ENCODE data around the gene SLC34A1. TPM values are rescaled to one million over a fixed set of nuclear protein-coding genes. Genes with fewer than 3 reads are reported as not detected.

SLC34A1 gene, protein sequence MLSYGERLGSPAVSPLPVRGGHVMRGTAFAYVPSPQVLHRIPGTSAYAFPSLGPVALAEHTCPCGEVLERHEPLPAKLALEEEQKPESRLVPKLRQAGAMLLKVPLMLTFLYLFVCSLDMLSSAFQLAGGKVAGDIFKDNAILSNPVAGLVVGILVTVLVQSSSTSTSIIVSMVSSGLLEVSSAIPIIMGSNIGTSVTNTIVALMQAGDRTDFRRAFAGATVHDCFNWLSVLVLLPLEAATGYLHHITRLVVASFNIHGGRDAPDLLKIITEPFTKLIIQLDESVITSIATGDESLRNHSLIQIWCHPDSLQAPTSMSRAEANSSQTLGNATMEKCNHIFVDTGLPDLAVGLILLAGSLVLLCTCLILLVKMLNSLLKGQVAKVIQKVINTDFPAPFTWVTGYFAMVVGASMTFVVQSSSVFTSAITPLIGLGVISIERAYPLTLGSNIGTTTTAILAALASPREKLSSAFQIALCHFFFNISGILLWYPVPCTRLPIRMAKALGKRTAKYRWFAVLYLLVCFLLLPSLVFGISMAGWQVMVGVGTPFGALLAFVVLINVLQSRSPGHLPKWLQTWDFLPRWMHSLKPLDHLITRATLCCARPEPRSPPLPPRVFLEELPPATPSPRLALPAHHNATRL
- not detected in 2 replicates for total RNA-seq (2014; rRNA removed; shearing (Covaris generic); ENCODE audit: low replicate concordance)

DNA sequence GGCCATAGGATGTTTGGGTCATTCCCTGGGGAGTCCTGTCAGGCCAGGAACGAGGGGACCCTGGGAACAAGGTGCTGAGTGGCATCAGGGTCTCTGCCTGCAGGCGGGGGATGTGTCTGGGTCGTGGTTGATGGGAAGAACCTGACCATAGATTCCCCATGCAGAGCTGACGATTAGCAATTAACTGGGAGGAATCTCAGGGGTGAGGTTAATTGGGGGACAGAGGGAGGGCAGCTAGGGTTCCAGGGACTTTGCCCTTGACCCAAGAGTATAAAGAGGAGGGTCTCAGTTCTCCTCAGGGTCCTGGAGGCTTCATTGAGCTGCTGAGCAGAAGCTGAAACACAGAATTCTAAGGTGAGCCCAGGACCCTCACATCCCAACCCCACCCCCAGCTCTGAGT is at the start of gene SLC34A1:
TSS of gene SLC34A1 (plus strand) at position 301 of the 400 bp plus-strand sequence. CDS start 1,308 bp downstream, outside the sequence.
- Histone ChIP-seq H3K79me2 (ENCODE audit: low read length) (no peaks in the 10 kb centered on the region), H3K4me1 (ENCODE audit: low read length) (peaks cover 25% of the 10 kb centered on the region), H3K36me3 (ENCODE audit: insufficient read depth, low read length) (no peaks in the 10 kb centered on the region)

DNA sequence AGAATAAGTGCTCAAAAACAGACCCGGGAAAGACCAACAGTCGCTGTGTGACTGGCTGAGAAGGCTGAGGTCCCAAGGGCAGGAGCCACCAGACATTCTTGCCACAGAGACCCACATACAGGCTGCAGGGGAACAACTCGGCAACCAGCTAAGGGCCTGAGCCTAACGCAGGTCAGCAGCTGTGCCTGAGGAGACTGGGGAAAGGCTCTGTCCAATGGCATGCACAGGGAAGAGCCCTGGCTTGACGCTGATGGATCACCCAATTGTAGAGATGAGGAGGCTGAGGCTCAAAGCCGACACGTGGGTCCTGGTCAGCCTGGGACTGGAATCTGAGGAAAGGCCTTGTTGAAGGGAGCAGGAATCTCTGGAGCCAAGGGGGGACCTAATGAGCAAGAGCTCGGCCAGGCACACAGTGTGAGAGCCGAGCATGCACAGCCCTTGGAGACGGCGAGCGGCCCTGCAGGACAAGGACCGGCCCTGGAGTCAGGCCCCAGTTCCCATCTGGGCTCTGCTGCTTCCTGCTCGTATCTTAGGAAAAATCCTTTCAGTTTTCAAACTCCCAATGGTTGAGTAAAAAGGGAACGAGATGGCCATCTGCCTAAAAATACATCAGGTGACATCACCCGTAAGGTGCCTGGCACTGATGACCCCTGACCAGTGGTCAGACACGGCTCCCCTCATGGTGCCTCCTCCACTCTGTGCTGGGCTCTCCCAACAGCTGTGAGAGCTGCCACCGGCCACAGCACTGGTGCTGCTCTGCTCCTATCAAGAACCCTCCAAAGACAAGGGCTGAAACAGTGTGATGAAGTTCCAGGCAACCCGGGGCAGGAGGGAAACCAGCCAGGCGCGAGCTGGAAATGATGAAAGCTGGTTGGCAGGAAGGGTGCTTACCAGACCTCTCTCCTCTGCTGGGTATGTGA is 49.2 kb upstream of the SLC34A1 start:
- Histone ChIP-seq H3K4me1 (ENCODE audit: low read length) (no peaks in the 10 kb centered on the region), H3K79me2 (ENCODE audit: low read length) (peaks cover 13% of the 10 kb centered on the region), H3K27me3 (ENCODE audit: low read length) (no peaks in the 10 kb centered on the region), H3K9me2 (replicated peaks; ENCODE audit: insufficient read depth, low read length) (no peaks in the 10 kb centered on the region), H3K4me3 (ENCODE audit: low read length) (no peak overlapping the region), H3K36me3 (ENCODE audit: insufficient read depth, low read length) (peaks cover 11% of the 10 kb centered on the region; the same call in 1 of the 2 replicates), H2AFZ (ENCODE audit: low read length) (no peak overlapping the region), H3K4me2 (ENCODE audit: low read depth, low read length, poor library complexity, severe bottlenecking) (no peak overlapping the region), H3K9me3 (ENCODE audit: low read length) (no peaks in the 10 kb centered on the region), H3K27ac (ENCODE audit: low read length) (no peak overlapping the region), H3K9ac (ENCODE audit: low read length) (no peak overlapping the region), H4K20me1 (ENCODE audit: insufficient read depth, low read depth, low read length) (peaks cover 9% of the 10 kb centered on the region; the same call in 1 of the 2 replicates)
- no peak for DNase-seq

More for the DNA sequence above, at the start of gene SLC34A1:
- H3K27me3 ChIP-seq (ENCODE audit: low read length) = no peaks in the 10 kb centered on the region
- DNase-seq = no peak
- H3K4me2 ChIP-seq (ENCODE audit: low read depth, low read length, poor library complexity, severe bottlenecking) = no peak within 1 kb of the TSS
- no peaks in the 10 kb centered on the region for H4K20me1 ChIP-seq (ENCODE audit: insufficient read depth, low read depth, low read length)
- H2AFZ ChIP-seq (ENCODE audit: low read length) = no peak within 1 kb of the TSS
- H3K9me3 ChIP-seq (ENCODE audit: low read length) = no peaks in the 10 kb centered on the region
- no peak within 1 kb of the TSS for H3K9ac ChIP-seq (ENCODE audit: low read length)
- no peaks in the 10 kb centered on the region for H3K9me2 ChIP-seq (replicated peaks; ENCODE audit: insufficient read depth, low read length)
- H3K4me3 ChIP-seq (ENCODE audit: low read length) = no peak within 1 kb of the TSS
- no peak within 1 kb of the TSS for H3K27ac ChIP-seq (ENCODE audit: low read length)

DNA sequence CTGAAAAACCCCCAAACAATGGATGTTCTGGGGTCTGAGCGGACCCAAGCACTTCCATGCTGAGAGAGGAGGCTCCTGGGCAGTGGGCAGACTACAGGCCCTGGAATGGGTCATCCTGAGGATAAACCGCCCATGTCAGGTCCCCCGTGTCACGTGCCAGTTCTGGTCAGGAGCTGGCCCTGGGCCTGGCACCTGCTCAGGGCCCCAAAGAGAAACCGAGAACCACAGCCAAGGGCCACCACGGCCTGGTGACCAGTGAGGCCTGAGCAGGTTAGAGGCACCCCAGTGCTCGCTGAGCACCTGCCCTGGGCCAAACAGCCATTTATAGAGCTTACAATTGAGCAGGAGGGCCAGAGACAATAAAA is 48.6 kb upstream of the SLC34A1 start:
- Histone ChIP-seq H3K4me1 (ENCODE audit: low read length) (no peaks in the 10 kb centered on the region), H3K36me3 (ENCODE audit: insufficient read depth, low read length) (peaks cover 11% of the 10 kb centered on the region; the same call in 1 of the 2 replicates), H3K27me3 (ENCODE audit: low read length) (no peaks in the 10 kb centered on the region), H3K79me2 (ENCODE audit: low read length) (peaks cover 15% of the 10 kb centered on the region), H3K4me3 (ENCODE audit: low read length) (no peak overlapping the region), H3K9ac (ENCODE audit: low read length) (no peak overlapping the region), H3K9me2 (replicated peaks; ENCODE audit: insufficient read depth, low read length) (no peaks in the 10 kb centered on the region), H3K4me2 (ENCODE audit: low read depth, low read length, poor library complexity, severe bottlenecking) (no peak overlapping the region), H4K20me1 (ENCODE audit: insufficient read depth, low read depth, low read length) (peaks cover 9% of the 10 kb centered on the region; the same call in 1 of the 2 replicates), H2AFZ (ENCODE audit: low read length) (no peak overlapping the region), H3K27ac (ENCODE audit: low read length) (no peak overlapping the region), H3K9me3 (ENCODE audit: low read length) (no peaks in the 10 kb centered on the region)
- no peak for DNase-seq

DNA sequence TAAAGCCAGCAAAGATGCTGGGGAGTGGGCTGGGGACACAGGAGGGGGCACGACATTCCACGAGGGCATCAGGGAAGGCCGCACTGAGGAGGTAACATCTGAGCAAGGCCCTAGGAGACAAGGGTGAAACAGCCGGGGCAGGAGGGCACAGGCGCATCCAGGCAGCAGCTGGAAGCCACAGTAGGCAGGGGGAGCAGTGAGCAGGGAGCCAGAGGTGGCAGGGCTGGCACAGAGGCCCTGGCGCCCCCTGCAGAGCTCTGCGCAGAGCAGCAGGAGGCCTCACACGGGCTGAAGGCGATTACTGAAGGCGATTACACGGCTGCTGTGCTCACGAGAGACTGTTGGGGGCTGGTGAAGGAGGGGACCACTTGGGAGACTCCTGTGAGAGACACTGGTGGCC is 48.1 kb upstream of the SLC34A1 start:
- peaks cover 11% of the 10 kb centered on the region; the same call in 1 of the 2 replicates for H3K36me3 ChIP-seq (ENCODE audit: insufficient read depth, low read length)

DNA sequence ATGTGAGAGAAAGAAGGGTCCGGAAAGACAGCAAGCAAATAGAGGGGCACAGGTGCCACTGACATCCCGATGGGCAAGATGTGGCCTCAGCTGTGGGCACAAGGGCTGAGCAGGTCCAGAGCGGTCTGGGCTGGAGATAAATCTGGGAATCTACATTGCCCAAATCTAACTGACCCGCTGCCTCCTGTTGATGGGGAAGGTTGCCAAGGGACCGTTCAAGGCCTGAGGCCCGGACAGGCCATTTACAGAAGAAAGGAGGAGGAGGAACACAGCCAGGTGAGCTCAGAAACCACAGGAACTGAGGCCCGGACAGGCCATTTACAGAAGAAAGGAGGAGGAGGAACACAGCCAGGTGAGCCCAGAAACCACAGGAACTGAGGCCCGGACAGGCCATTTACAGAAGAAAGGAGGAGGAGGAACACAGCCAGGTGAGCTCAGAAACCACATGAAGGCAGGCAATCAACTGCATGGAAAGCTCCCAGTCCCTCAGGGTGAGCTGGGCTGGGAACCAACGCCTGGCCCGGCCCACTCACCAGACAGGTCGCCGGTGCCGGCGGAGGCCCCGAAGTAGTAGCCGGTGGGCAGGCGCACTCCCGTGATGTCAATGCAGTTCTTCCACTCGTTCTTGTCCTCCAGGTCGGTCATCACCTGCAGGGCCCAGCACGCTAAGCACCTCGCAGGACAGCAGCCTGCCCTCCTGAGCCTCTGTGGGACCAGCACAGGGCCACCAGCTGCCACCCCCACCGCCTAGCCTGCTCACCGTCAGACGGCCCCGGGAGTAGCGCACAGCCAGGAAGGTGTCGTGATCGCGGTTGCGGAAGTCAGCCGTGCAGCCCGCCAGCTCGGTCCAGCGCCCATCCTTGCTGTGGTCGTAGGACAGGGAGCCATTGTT is 47.4 kb upstream of the SLC34A1 start:
- no peak overlapping the region for H3K4me3 ChIP-seq (ENCODE audit: low read length)
- peaks cover 22% of the 10 kb centered on the region for H3K79me2 ChIP-seq (ENCODE audit: low read length)
- H3K36me3 ChIP-seq (ENCODE audit: insufficient read depth, low read length) = peaks cover 17% of the 10 kb centered on the region; the same call in 1 of the 2 replicates
- no peak overlapping the region for H3K4me2 ChIP-seq (ENCODE audit: low read depth, low read length, poor library complexity, severe bottlenecking)
- H3K4me1 ChIP-seq (ENCODE audit: low read length) = no peaks in the 10 kb centered on the region
- no peak overlapping the region for H3K27ac ChIP-seq (ENCODE audit: low read length)
- H3K9me2 ChIP-seq (replicated peaks; ENCODE audit: insufficient read depth, low read length) = no peaks in the 10 kb centered on the region
- H2AFZ ChIP-seq (ENCODE audit: low read length) = no peak overlapping the region
- H3K27me3 ChIP-seq (ENCODE audit: low read length) = no peaks in the 10 kb centered on the region
- peaks cover 9% of the 10 kb centered on the region; the same call in 1 of the 2 replicates for H4K20me1 ChIP-seq (ENCODE audit: insufficient read depth, low read depth, low read length)
- no peaks in the 10 kb centered on the region for H3K9me3 ChIP-seq (ENCODE audit: low read length)
- no peak for DNase-seq
- no peak overlapping the region for H3K9ac ChIP-seq (ENCODE audit: low read length)

More for the DNA sequence above, 48.1 kb upstream of the SLC34A1 start:
- Histone ChIP-seq H3K27ac (ENCODE audit: low read length) (no peak overlapping the region), H3K9ac (ENCODE audit: low read length) (no peak overlapping the region), H3K27me3 (ENCODE audit: low read length) (no peaks in the 10 kb centered on the region), H3K9me2 (replicated peaks; ENCODE audit: insufficient read depth, low read length) (no peaks in the 10 kb centered on the region), H4K20me1 (ENCODE audit: insufficient read depth, low read depth, low read length) (peaks cover 9% of the 10 kb centered on the region; the same call in 1 of the 2 replicates), H2AFZ (ENCODE audit: low read length) (no peak overlapping the region), H3K4me2 (ENCODE audit: low read depth, low read length, poor library complexity, severe bottlenecking) (no peak overlapping the region), H3K4me3 (ENCODE audit: low read length) (no peak overlapping the region), H3K4me1 (ENCODE audit: low read length) (no peaks in the 10 kb centered on the region), H3K9me3 (ENCODE audit: low read length) (no peaks in the 10 kb centered on the region), H3K79me2 (ENCODE audit: low read length) (peaks cover 15% of the 10 kb centered on the region)
- DNase-seq = peak; percentile 83

DNA sequence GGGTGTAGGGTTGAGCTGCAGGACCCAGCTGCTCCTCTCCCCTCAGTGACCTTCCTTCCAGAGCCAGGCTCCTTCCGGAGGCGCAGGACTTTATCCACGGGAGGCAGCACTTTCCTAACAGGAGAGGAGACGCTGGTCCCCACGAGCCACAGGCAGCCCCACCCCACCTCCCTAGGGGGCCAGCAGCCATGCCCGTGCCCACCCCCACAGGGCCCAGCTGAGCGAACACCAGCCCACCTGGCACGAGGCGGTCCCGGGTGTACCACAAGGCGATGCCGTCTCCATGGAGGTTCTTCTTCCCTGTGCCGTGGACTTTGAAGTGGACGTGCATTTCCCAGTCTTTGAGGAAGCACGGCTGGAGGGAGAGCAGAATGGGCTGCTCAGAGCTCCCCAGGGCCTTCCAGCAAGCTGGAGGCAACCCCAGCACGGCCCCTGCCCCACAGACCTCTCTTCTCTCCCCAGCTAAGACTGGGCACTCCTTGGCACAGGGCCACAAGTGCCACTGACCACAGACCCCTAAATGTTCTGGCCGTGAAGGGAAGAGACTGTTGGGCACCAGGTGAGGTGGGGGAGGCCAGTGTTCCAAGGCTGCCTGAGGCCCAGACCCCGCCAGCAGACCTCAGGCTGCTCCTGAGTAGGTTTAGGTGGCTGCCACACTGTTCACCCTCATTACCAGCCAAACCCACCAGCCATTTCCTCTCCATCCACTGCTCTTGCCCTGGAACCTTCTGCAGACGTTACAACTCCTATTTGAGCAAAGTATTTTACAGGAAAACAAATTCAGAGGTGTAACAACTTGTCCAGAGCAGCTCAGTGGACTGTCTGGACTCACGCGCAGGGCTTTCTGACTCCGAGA is 45.8 kb upstream of the SLC34A1 start:
- Histone ChIP-seq H2AFZ (ENCODE audit: low read length) (no peak overlapping the region), H3K4me2 (ENCODE audit: low read depth, low read length, poor library complexity, severe bottlenecking) (no peak overlapping the region), H3K36me3 (ENCODE audit: insufficient read depth, low read length) (peaks cover 22% of the 10 kb centered on the region; the same call in 1 of the 2 replicates), H3K4me3 (ENCODE audit: low read length) (no peak overlapping the region), H3K79me2 (ENCODE audit: low read length) (peaks cover 34% of the 10 kb centered on the region), H3K27me3 (ENCODE audit: low read length) (no peaks in the 10 kb centered on the region), H3K9me2 (replicated peaks; ENCODE audit: insufficient read depth, low read length) (no peaks in the 10 kb centered on the region), H3K9me3 (ENCODE audit: low read length) (no peaks in the 10 kb centered on the region), H4K20me1 (ENCODE audit: insufficient read depth, low read depth, low read length) (peaks cover 9% of the 10 kb centered on the region; the same call in 1 of the 2 replicates), H3K9ac (ENCODE audit: low read length) (no peak overlapping the region), H3K4me1 (ENCODE audit: low read length) (no peaks in the 10 kb centered on the region), H3K27ac (ENCODE audit: low read length) (no peak overlapping the region)
- DNase-seq = no peak
